Activated CD4-positive, alpha-beta memory T cell treated with anti-CD3 and anti-CD28 coated beads for 36 hours (primary cell): ENCODE results near the gene GPRC5A. TPM values are rescaled to one million over a fixed set of nuclear protein-coding genes. Genes with fewer than 3 reads are reported as not detected.
A peak's percentile ranks its signal among the peaks of the same experiment; 100 is the strongest.

Experiments used
- CTCF ChIA-PET: fragments of 350-600 bp; sonication (Branson Sonifier 250); formaldehyde crosslinking; loops from one replicate; lab custom pipeline; 2021; ENCODE audit warnings: antibody characterized with exemption, inconsistent platforms; lab: Charles Lee
- POLR2A ChIA-PET: fragments of 350-600 bp; sonication (Branson Sonifier 250); formaldehyde crosslinking; loops from one replicate; lab custom pipeline; 2021; ENCODE audit warnings: antibody characterized with exemption; lab: Charles Lee
- DNase-seq: peaks from one replicate; pipeline ENCODE4 v3.0.0-alpha.2; 2020
- H3K27ac Mint-ChIP-seq: one replicate; pipeline ENCODE4 v1.8.0; 2021; ENCODE audit warnings: mixed read lengths
- H3K27me3 Mint-ChIP-seq: one replicate; pipeline ENCODE4 v1.8.0; 2021; ENCODE audit warnings: mixed read lengths
- H3K36me3 Mint-ChIP-seq: one replicate; pipeline ENCODE4 v1.8.0; 2021; ENCODE audit warnings: mixed read lengths
- H3K4me1 Mint-ChIP-seq: one replicate; pipeline ENCODE4 v1.8.0; 2021; ENCODE audit warnings: low read depth, mixed read lengths
- H3K4me3 Mint-ChIP-seq: one replicate; pipeline ENCODE4 v1.8.0; 2021; ENCODE audit warnings: mild to moderate bottlenecking, mixed read lengths
- H3K9me3 Mint-ChIP-seq: one replicate; pipeline ENCODE4 v1.8.0; 2021; ENCODE audit warnings: mixed read lengths
- intact Hi-C: fragments of 100-400 bp; cut with micrococcal nuclease; formaldehyde crosslinking; loops from one replicate; pipeline ENCODE4 v1.15.1; 2023
- total RNA-seq, 2 experiments: library from RNA; stranded (reverse); gene quantifications; one replicate each; pipeline ENCODE4 v1.2.3, GENCODE V29; 2021

Gene GPRC5A
- total RNA-seq, 2 experiments from 2014 or later, result 0.07 to 0.10 TPM

GRCh38 chr12:12901158-12901791 lies 9.9 kb downstream of the GPRC5A start:
- intact Hi-C loops, result no loop called here
- Mint-ChIP-seq H3K27me3 (peaks cover 20% of the 10 kb centered on the region), H3K4me1 (peaks cover 16% of the 10 kb centered on the region), H3K4me3 (no peak overlapping the region), H3K36me3 (no peaks in the 10 kb centered on the region), H3K9me3 (no peaks in the 10 kb centered on the region), H3K27ac (no peak overlapping the region)
- ChIA-PET CTCF (interaction anchor here (1.6 kb wide), 1 partner anchor 15 kb away, joined by 4 read pairs; no protein-coding TSS in a partner anchor), POLR2A (no interaction called here)
- peak; percentile 47 for DNase-seq

DNA sequence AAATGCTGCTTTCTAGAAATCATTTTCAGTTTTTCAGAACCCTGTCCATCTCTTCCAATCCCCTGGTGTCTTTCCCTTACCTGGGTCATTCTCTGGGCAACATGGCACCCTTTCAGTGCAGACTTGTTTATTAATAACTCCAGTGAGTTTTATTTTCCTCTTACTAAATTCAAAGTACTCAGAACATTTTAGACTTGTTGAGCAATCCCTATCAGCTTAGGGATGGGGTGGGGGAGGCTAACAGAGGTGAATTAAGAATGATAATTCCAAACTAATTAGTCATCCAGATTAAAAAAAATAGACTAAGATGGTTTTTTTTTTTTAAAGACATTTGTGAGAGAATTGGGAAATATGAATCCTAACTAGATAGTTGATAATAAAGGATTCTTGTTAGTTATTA lies 10.7 kb downstream of the GPRC5A start:
- ChIA-PET POLR2A (no interaction called here), CTCF (interaction anchor here (0.6 kb wide), 1 partner anchor 13 kb away, joined by 4 read pairs; no protein-coding TSS in a partner anchor)
- no peak for DNase-seq
- no peaks in the 10 kb centered on the region for H3K36me3 Mint-ChIP-seq
- H3K4me1 Mint-ChIP-seq, result peaks cover 16% of the 10 kb centered on the region
- peaks cover 19% of the 10 kb centered on the region for H3K27me3 Mint-ChIP-seq
- no peaks in the 10 kb centered on the region for H3K9me3 Mint-ChIP-seq
- H3K27ac Mint-ChIP-seq, result no peak overlapping the region
- intact Hi-C loops, result no loop called here
- H3K4me3 Mint-ChIP-seq, result no peak overlapping the region

GRCh38 chr12:12903642-12904609 lies 12.6 kb downstream of the GPRC5A start:
- ChIA-PET POLR2A (no interaction called here), CTCF (no interaction called here)
- intact Hi-C loops, result no loop called here
- no peaks in the 10 kb centered on the region for H3K36me3 Mint-ChIP-seq
- no peak overlapping the region for H3K27ac Mint-ChIP-seq
- DNase-seq, result no peak
- no peaks in the 10 kb centered on the region for H3K9me3 Mint-ChIP-seq
- peaks cover 16% of the 10 kb centered on the region for H3K4me1 Mint-ChIP-seq
- no peak overlapping the region for H3K4me3 Mint-ChIP-seq
- H3K27me3 Mint-ChIP-seq, result peaks cover 12% of the 10 kb centered on the region

DNA sequence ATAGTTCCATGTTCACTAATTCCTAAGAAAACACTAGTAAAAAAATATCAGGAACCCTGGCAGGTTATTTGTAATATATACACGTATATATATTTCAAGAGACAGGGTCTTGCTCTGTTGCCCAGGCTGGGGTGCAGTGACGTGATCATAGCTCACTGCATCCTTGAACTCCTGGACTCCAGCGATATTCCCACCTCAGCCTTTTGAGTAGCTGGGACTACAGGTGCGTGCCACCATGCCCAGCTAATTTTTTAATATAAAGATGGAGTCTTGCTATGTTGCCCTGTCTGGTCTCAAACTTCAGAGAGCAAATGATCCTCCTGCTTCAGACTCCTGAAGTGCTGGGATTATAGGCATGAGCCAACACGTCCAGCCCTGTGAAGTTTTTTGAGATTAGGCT lies 16.2 kb downstream of the GPRC5A start:
- H3K4me3 Mint-ChIP-seq, result no peak overlapping the region
- no peak for DNase-seq
- ChIA-PET POLR2A (no interaction called here), CTCF (interaction anchor here (0.7 to 1.0 kb wide), 2 partner anchors 71 to 235 kb away, joined by 3 read pairs; no protein-coding TSS in a partner anchor)
- H3K4me1 Mint-ChIP-seq, result peaks cover 17% of the 10 kb centered on the region
- no peaks in the 10 kb centered on the region for H3K9me3 Mint-ChIP-seq
- intact Hi-C loops, result no loop called here
- no peaks in the 10 kb centered on the region for H3K36me3 Mint-ChIP-seq
- no peak overlapping the region for H3K27ac Mint-ChIP-seq
- H3K27me3 Mint-ChIP-seq, result peaks cover 6% of the 10 kb centered on the region

- no peaks in the 10 kb centered on the region for H3K36me3 Mint-ChIP-seq
- intact Hi-C loops, result no loop called here
- CTCF ChIA-PET, result interaction anchor here (0.7 to 1.0 kb wide), 2 partner anchors 71 to 236 kb away, joined by 3 read pairs; no protein-coding TSS in a partner anchor
- peaks cover 6% of the 10 kb centered on the region for H3K27me3 Mint-ChIP-seq
- H3K27ac Mint-ChIP-seq, result no peak overlapping the region
- no peak overlapping the region for H3K4me3 Mint-ChIP-seq
- POLR2A ChIA-PET, result no interaction called here
- no peaks in the 10 kb centered on the region for H3K9me3 Mint-ChIP-seq
- H3K4me1 Mint-ChIP-seq, result peaks cover 17% of the 10 kb centered on the region
- DNase-seq, result no peak
Observed at GRCh38 chr12:12908252-12908651, 16.9 kb downstream of the GPRC5A start.

DNA sequence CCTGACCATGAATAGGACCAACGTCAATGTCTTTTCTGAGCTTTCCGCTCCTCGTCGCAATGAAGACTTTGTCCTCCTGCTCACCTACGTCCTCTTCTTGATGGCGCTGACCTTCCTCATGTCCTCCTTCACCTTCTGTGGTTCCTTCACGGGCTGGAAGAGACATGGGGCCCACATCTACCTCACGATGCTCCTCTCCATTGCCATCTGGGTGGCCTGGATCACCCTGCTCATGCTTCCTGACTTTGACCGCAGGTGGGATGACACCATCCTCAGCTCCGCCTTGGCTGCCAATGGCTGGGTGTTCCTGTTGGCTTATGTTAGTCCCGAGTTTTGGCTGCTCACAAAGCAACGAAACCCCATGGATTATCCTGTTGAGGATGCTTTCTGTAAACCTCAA lies 17.3 kb downstream of the GPRC5A start:
- Mint-ChIP-seq H3K4me3 (no peak overlapping the region), H3K27ac (no peak overlapping the region), H3K36me3 (no peaks in the 10 kb centered on the region), H3K27me3 (peaks cover 6% of the 10 kb centered on the region), H3K4me1 (peaks cover 17% of the 10 kb centered on the region), H3K9me3 (no peaks in the 10 kb centered on the region)
- POLR2A ChIA-PET, result no interaction called here
- intact Hi-C loops, result no loop called here
- CTCF ChIA-PET, result interaction anchor here (1.9 kb wide), 1 partner anchor 120 kb away, joined by 6 read pairs; no protein-coding TSS in a partner anchor
- DNase-seq, result no peak

DNA sequence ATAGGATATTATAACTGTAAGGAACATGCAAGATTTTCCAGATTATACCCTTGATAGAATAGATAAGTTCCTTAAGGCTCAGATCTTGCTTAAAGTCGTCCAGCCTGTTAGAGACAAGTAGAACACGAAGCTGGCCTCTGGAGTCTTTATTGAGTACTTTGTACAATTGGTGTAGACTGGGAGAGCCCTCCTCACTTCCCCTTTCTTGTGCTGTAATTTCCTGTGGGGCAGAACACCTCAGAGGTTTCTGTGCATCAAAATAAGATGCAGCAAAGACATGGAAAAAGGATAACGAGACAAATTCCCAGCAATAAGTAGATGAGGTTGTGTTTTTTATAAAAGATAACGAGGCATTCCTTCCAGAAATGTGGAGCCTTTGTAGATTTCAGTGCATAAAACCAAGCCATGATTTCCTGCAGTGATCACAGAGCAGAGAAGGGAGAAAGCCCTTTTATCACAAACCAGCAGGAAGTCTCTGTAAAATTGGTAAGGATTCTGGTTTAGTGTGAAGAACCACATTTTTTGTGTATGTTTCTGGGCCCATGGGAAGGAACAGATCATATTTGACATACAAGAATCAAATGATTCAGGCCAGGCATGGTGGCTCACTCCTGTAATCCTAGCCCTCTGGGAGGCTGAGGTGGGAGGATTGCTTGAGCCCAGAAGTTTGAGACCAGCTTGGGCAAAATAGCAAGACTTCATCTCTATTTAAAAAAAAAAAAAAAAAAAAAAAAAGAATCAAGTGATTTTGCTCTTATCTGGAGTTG lies 18.0 kb downstream of the GPRC5A start:
- intact Hi-C loops, result no loop called here
- Mint-ChIP-seq H3K4me1 (peaks cover 17% of the 10 kb centered on the region), H3K36me3 (no peaks in the 10 kb centered on the region), H3K9me3 (no peaks in the 10 kb centered on the region), H3K27ac (no peak overlapping the region), H3K27me3 (peaks cover 4% of the 10 kb centered on the region), H3K4me3 (no peak overlapping the region)
- ChIA-PET CTCF (interaction anchor here (1.7 to 1.9 kb wide), 2 partner anchors 121 to 303 kb away, joined by 6 to 9 read pairs; no protein-coding TSS in a partner anchor), POLR2A (no interaction called here)
- DNase-seq, result no peak

- no peak overlapping the region for H3K4me3 Mint-ChIP-seq
- POLR2A ChIA-PET, result no interaction called here
- DNase-seq, result no peak
- intact Hi-C loops, result no loop called here
- H3K9me3 Mint-ChIP-seq, result no peaks in the 10 kb centered on the region
- H3K27ac Mint-ChIP-seq, result no peak overlapping the region
- H3K4me1 Mint-ChIP-seq, result peaks cover 17% of the 10 kb centered on the region
- CTCF ChIA-PET, result interaction anchor here (1.7 to 1.9 kb wide), 2 partner anchors 121 to 302 kb away, joined by 6 to 9 read pairs; no protein-coding TSS in a partner anchor
- peaks cover 4% of the 10 kb centered on the region for H3K27me3 Mint-ChIP-seq
- H3K36me3 Mint-ChIP-seq, result no peaks in the 10 kb centered on the region
Observed at GRCh38 chr12:12909995-12910420, 18.6 kb downstream of the GPRC5A start.

DNA sequence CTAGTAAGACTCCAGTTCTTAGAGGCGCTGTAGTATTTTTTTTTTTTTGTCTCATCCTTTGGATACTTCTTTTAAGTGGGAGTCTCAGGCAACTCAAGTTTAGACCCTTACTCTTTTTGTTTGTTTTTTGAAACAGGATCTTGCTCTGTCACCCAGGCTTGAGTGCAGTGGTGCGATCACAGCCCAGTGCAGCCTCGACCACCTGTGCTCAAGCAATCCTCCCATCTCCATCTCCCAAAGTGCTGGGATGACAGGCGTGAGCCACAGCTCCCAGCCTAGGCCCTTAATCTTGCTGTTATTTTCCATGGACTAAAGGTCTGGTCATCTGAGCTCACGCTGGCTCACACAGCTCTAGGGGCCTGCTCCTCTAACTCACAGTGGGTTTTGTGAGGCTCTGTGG lies 21.3 kb downstream of the GPRC5A start:
- no peak for DNase-seq
- intact Hi-C loops, result no loop called here
- H3K4me1 Mint-ChIP-seq, result peaks cover 26% of the 10 kb centered on the region
- no peak overlapping the region for H3K27ac Mint-ChIP-seq
- peaks cover 10% of the 10 kb centered on the region for H3K27me3 Mint-ChIP-seq
- ChIA-PET CTCF (interaction anchor here (0.5 to 1.0 kb wide), 3 partner anchors 137 to 328 kb away, joined by 3 read pairs; no protein-coding TSS in a partner anchor), POLR2A (no interaction called here)
- no peaks in the 10 kb centered on the region for H3K9me3 Mint-ChIP-seq
- no peaks in the 10 kb centered on the region for H3K36me3 Mint-ChIP-seq
- H3K4me3 Mint-ChIP-seq, result no peak overlapping the region

DNA sequence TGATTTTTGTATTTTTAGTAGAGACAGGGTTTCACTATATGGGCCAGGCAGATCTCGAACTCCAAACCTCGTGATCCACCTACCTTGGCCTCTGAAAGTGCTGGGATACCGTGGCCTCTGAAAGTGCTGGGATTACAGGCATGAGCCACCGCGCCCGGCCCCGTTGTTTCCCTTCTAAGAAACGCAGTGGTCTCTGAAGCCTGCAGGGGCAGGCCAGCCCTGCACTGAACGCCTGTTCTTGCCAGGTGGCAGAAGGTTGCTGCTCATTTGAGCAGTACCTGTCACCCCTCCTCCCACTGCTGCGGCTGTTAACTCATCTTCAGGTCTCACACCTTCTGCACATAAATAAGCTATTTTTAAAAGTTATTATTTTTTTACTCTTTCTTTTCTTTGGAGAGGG lies 24.3 kb downstream of the GPRC5A start:
- H3K4me1 Mint-ChIP-seq, result peaks cover 9% of the 10 kb centered on the region
- ChIA-PET POLR2A (no interaction called here), CTCF (interaction anchor here (0.6 to 4.3 kb wide), 30 partner anchors 11 to 1252 kb away, joined by 3 to 68 read pairs (median 4); partner anchors contain the start of gene FAM234B)
- no peaks in the 10 kb centered on the region for H3K9me3 Mint-ChIP-seq
- H3K27ac Mint-ChIP-seq, result no peak overlapping the region
- no peak for DNase-seq
- no peaks in the 10 kb centered on the region for H3K36me3 Mint-ChIP-seq
- H3K4me3 Mint-ChIP-seq, result no peak overlapping the region
- peaks cover 12% of the 10 kb centered on the region for H3K27me3 Mint-ChIP-seq
- intact Hi-C loops, result loop anchor here (1.0 to 5.0 kb wide), 6 partner anchors 68 to 319 kb away; partner anchors contain the start of gene HEBP1
